GM19351 (cell line): ENCODE measurements around the gene CFAP58.
A peak's percentile ranks its signal among the peaks of the same experiment; 100 is the strongest.

Source experiments
- ATAC-seq: cut with Tn5 transposase; IDR thresholded peaks from one replicate; pipeline ENCODE4 v1.9.1; 2021; ENCODE audit warnings: mild to moderate bottlenecking, moderate library complexity; ENCODE audit not compliant: unreplicated experiment

CFAP58 gene

DNA sequence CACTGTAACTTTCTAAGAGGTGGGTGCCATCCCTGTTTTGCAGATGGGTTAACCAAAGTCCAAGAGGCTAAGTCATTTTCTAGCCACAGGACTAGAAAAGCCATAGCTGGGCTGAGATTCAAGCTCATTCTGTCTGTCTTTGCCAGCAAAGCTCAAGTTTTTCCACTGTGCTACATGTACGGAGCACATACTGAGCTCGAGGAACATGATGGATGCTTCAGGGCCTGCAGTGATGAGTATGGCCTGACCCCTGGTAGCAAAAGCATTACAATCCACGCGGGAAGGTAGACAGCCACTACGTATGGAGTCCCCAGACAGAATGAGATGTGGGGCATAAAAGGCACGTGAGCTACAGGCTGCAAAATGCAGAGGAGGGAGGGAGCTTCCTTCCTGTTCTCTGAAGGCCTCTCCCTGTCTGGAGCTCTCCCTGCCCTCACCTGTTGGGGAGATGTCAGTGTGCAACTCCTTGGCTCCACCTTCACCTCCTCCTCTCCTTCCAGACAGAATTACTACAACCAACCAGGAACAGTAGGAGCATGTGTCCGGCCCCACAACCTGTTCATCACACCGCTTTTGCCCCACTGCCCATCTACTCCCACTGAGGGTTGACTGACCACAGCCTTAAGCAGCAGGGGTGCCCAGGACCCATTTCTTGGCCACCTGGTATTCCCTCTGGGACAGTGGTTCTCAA is 31.8 kb upstream of the CFAP58 start:
- no peak for ATAC-seq

GRCh38 chr10:104322416-104322782 is 31.2 kb upstream of the CFAP58 start:
- no peak for ATAC-seq

DNA sequence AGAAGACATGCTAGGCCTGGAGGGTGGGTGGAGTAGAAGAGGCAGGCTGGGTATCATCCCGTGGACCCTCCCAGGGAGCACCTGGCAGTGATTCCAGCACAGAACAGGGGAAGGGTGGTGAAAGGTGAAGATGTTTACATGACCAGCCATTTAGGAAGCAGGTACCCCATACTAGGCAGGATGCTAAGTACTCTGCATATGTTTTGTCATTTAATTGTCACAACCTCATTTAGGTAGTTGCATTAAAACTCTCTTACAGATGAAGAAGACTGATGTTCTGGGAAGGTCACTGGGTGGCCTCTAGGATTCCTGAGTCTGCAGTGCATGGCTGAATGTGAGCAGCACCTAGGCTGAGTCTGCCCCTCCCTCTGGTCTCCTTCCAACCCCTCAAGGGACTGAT is 30.5 kb upstream of the CFAP58 start:
- ATAC-seq = no peak

- no peak for ATAC-seq
Observed at GRCh38 chr10:104323760-104324201, 29.9 kb upstream of the CFAP58 start.

- ATAC-seq = no peak
Observed at GRCh38 chr10:104324221-104324686, 29.4 kb upstream of the CFAP58 start.

DNA sequence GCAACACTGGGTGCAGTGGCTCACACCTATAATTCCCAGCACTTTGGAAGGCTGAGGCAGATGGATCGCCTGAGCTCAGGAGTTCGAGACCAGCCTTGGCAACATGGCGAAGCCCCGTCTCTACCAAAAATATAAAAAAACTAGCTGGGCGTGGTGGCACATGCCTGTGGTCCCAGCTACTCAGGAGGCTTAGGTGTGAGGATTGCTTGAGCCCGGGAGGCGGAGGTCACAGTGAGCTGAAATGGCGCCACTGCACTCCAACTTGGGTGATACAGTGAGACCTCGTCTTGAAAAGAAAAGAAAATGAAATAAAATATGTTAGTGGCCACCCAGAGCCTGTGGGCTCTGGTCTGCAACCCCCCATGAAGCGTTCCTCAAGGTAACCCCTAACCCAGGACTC is 28.7 kb upstream of the CFAP58 start:
- ATAC-seq = no peak

GRCh38 chr10:104325436-104326435 is 27.9 kb upstream of the CFAP58 start:
- ATAC-seq = no peak

DNA sequence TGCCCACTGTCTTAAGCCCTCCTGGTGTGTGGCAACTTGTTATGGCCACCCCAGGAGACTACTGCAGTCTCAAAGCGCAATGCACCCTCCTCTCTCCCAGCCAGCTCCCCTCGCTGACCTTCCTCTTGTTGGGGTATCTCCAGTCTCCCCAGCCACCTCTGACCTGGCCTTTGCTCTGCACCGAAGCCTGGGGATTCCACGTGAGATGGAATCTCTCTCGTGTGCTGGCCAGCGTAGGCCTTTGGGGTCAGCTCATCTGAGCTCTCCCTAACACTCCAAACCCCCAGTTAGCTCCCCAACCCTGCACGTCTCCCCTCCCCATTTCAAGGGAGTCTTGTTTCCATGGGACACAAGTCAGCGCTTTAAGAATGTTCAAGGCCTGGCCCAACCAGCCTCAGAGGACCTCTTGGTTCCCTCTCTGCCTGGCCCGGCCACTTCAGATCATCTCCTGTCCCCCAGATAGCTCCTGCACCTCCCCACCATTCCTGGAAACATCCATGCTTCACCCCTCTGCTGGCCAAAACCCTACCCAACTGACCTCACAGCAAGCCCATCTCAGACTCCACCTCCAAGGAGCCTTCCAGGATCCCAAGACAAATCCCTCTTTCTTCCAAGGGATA is 26.5 kb upstream of the CFAP58 start:
- no peak for ATAC-seq

GRCh38 chr10:104327745-104328645 is 25.6 kb upstream of the CFAP58 start:
- ATAC-seq = no peak

- ATAC-seq = no peak
Observed at GRCh38 chr10:104328646-104328895, 25.1 kb upstream of the CFAP58 start.

DNA sequence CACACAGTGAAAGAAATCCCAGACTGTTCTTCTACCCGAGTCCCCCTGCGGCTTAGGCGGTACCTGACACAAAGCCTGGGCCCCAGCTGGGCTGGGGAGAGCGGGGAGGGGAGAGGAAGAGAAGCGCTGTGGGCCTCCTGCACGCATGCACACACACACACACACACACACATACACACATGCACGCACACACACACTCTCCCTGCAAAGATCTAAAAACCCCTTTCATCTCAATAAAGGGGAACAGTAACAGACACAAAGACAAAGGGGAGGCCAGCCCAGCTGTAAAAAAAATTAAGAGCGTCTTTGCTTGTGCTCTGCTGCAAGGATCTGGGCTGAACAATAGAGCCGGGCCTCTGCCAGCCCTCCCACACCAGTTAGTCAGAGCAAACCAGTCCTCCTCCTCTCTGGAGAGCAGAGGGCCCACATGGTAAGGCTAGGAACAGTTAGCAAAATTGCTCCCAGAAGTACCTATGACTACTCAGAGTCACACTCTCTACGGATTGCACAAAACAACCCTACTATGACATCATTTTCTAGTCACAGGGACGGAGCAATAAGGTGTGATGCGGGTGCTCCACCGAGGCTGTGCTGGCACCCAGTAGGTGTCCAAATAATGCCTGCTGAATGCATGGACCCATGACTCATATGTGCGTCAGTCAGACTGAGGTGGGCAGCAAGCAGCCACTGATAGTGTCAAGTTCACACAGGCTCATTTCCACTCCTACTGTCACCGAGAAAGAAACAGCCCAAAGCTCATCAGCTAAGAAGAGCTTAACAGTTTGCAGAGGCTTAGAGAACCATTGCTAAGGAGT is 24.5 kb upstream of the CFAP58 start:
- ATAC-seq = peak; percentile 48

- no peak for ATAC-seq
Observed at GRCh38 chr10:104329735-104330134, 23.9 kb upstream of the CFAP58 start.

GRCh38 chr10:104330168-104331110 is 23.2 kb upstream of the CFAP58 start:
- no peak for ATAC-seq

GRCh38 chr10:104331208-104331838 is 22.3 kb upstream of the CFAP58 start:
- ATAC-seq = no peak

- ATAC-seq = no peak
Observed at GRCh38 chr10:104332243-104333031, 21.2 kb upstream of the CFAP58 start.

GRCh38 chr10:104333032-104333727 is 20.5 kb upstream of the CFAP58 start:
- no peak for ATAC-seq
